Glutamatergic neuron (in vitro differentiated cells): ENCODE results near the gene ARMCX2. TPM values are rescaled to one million over a fixed set of nuclear protein-coding genes. Genes with fewer than 3 reads are reported as not detected.

Experiments used
- DNase-seq: peaks from one replicate; pipeline ENCODE4 v3.0.0; 2022
- H3K27ac Mint-ChIP-seq: one replicate; pipeline ENCODE4 v1.8.0; 2020; ENCODE audit warnings: mild to moderate bottlenecking, mixed read lengths, inconsistent platforms; ENCODE audit not compliant: unreplicated experiment
- H3K27me3 Mint-ChIP-seq: one replicate; pipeline ENCODE4 v1.8.0; 2020; ENCODE audit warnings: mild to moderate bottlenecking, moderate library complexity, mixed read lengths, inconsistent platforms; ENCODE audit not compliant: unreplicated experiment
- H3K36me3 Mint-ChIP-seq: one replicate; pipeline ENCODE4 v1.8.0; 2020; ENCODE audit warnings: mild to moderate bottlenecking, mixed read lengths, inconsistent platforms; ENCODE audit not compliant: unreplicated experiment
- H3K4me1 Mint-ChIP-seq: one replicate; pipeline ENCODE4 v1.8.0; 2020; ENCODE audit warnings: mild to moderate bottlenecking, low read depth, mixed read lengths, inconsistent platforms; ENCODE audit not compliant: unreplicated experiment
- H3K4me3 Mint-ChIP-seq: one replicate; pipeline ENCODE4 v1.8.0; 2020; ENCODE audit warnings: mild to moderate bottlenecking, mixed read lengths, inconsistent platforms; ENCODE audit not compliant: unreplicated experiment
- H3K9me3 Mint-ChIP-seq: one replicate; pipeline ENCODE4 v1.8.0; 2020; ENCODE audit warnings: mild to moderate bottlenecking, moderate library complexity, mixed read lengths, inconsistent platforms; ENCODE audit not compliant: unreplicated experiment
- CTCF ChIP-seq: fragments of 200-600 bp; sonication (generic); IDR thresholded peaks from one replicate; pipeline ENCODE4 v1.5.0; 2021; ENCODE audit not compliant: partially characterized antibody, unreplicated experiment
- total RNA-seq: library from RNA; stranded (reverse); fragmentation: NEBNext Ultra II Directional; extraction: Animal tissue kit (Norgen Biotek cat#: 25700); gene quantifications from one replicate; pipeline ENCODE4 v1.2.1, GENCODE V29; 2021; ENCODE audit not compliant: unreplicated experiment

ARMCX2 gene
- total RNA-seq, 1 donor from 2014 or later = 50.1 TPM

GRCh38 chrX:101642093-101642492 is 17.6 kb downstream of the ARMCX2 start:
- no peak for TF ChIP-seq CTCF
- H3K36me3 Mint-ChIP-seq = no peaks in the 10 kb centered on the region
- H3K9me3 Mint-ChIP-seq = no peaks in the 10 kb centered on the region
- no peak overlapping the region for H3K4me3 Mint-ChIP-seq
- H3K4me1 Mint-ChIP-seq = peaks cover 2% of the 10 kb centered on the region
- no peaks in the 10 kb centered on the region for H3K27me3 Mint-ChIP-seq
- no peak overlapping the region for H3K27ac Mint-ChIP-seq
- no peak for DNase-seq

GRCh38 chrX:101639583-101639982 is 20.1 kb downstream of the ARMCX2 start:
- TF ChIP-seq CTCF = no peak
- Mint-ChIP-seq H3K36me3 (no peaks in the 10 kb centered on the region), H3K9me3 (no peaks in the 10 kb centered on the region), H3K27me3 (no peaks in the 10 kb centered on the region), H3K4me1 (peaks cover 2% of the 10 kb centered on the region), H3K27ac (no peak overlapping the region), H3K4me3 (no peak overlapping the region)
- DNase-seq = no peak

GRCh38 chrX:101619364-101619763 is 40.3 kb downstream of the ARMCX2 start:
- Mint-ChIP-seq H3K9me3 (peaks cover 12% of the 10 kb centered on the region), H3K4me3 (peak overlapping the region; percentile 8), H3K4me1 (peaks cover 28% of the 10 kb centered on the region), H3K27ac (no peak overlapping the region), H3K27me3 (peaks cover 9% of the 10 kb centered on the region), H3K36me3 (no peaks in the 10 kb centered on the region)
- no peak for TF ChIP-seq CTCF
- peak; percentile 23 for DNase-seq

GRCh38 chrX:101617211-101618191 is 42.1 kb downstream of the ARMCX2 start, which contains the start of gene ARMCX6:
ARMCX6 (minus strand) TSS chrX:101618000; CDS start chrX:101616620, 1,380 bp downstream.
- peak; percentile 18 for TF ChIP-seq CTCF
- Mint-ChIP-seq H3K4me3 (peak within 1 kb of the TSS; percentile 91), H3K36me3 (no peaks in the 10 kb centered on the region), H3K27me3 (no peaks in the 10 kb centered on the region), H3K4me1 (peaks cover 24% of the 10 kb centered on the region), H3K27ac (peak within 1 kb of the TSS; percentile 88), H3K9me3 (peaks cover 1% of the 10 kb centered on the region)
- peak; percentile 71 for DNase-seq

GRCh38 chrX:101605728-101606127 is 53.9 kb downstream of the ARMCX2 start:
- TF ChIP-seq CTCF = no peak
- no peak overlapping the region for H3K27ac Mint-ChIP-seq

More at GRCh38 chrX:101605728-101606127, 53.9 kb downstream of the ARMCX2 start:
- no peak overlapping the region for H3K4me3 Mint-ChIP-seq
- no peaks in the 10 kb centered on the region for H3K27me3 Mint-ChIP-seq
- H3K9me3 Mint-ChIP-seq = no peaks in the 10 kb centered on the region
- peaks cover 8% of the 10 kb centered on the region for H3K4me1 Mint-ChIP-seq
- no peaks in the 10 kb centered on the region for H3K36me3 Mint-ChIP-seq
- DNase-seq = no peak
